ENCODE data around the gene TRAF2. TPM values are rescaled to one million over a fixed set of nuclear protein-coding genes. Genes with fewer than 3 reads are reported as not detected.
A peak's percentile ranks its signal among the peaks of the same experiment; 100 is the strongest.

Gene TRAF2
- total and polyA plus RNA-seq, 2 of the 13 experiments (the other 11 are each of a cell fraction or from before 2014, with no cell fraction given): 12.4 to 13.6 TPM

DNA sequence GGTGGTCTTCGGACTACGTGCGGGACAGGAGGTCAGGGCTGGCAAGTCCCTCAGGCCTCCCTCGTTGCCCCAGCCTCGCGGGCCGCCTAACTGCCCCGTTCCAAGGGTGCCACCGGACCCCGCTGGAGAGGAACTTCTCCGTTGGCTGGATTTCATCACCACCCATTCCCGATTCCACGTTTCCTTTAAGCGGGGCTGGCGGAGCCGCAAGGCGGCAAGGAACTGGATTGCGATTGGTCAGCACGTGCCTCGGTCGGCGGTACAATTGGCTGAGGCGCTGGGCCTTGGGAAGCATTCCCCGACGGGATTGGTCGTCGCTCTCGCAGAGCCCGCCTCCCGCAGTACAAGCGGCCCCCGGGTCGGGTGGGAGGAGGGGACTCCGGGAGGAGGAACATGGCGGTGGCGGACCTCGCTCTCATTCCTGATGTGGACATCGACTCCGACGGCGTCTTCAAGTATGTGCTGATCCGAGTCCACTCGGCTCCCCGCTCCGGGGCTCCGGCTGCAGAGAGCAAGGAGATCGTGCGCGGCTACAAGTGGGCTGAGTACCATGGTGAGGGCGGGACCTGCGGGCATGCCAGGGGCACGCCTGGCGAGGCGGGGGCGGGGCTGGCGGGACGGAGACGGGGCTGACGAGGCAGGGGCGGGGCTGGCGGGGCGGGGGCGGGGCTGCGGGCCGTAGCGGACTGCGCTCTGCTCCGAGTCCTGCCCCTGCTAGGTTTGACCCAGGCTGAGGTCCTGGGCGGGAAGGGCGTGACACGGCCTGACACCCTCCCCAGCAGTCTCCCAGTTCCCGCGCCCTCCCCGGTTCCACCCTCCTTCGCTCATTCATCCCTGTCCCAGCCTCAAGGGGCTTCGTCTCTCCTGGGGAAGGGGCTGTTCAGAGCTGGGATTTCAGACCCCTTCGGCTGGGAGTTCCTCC, 37.0 kb upstream of the TRAF2 start, which contains the start of gene PHPT1 (continued):
- TF ChIP-seq, protein P1, sequence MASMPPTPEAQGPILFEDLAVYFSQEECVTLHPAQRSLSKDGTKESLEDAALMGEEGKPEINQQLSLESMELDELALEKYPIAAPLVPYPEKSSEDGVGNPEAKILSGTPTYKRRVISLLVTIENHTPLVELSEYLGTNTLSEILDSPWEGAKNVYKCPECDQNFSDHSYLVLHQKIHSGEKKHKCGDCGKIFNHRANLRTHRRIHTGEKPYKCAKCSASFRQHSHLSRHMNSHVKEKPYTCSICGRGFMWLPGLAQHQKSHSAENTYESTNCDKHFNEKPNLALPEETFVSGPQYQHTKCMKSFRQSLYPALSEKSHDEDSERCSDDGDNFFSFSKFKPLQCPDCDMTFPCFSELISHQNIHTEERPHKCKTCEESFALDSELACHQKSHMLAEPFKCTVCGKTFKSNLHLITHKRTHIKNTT (CRISPR knock-in tag; IDR thresholded peaks at IDR 0.05): no peak
- no peak for TF ChIP-seq ZNF496 (CRISPR knock-in tag; IDR thresholded peaks at IDR 0.05; ENCODE audit: insufficient replicate concordance)
- TF ChIP-seq ZNF33B (CRISPR knock-in tag; IDR thresholded peaks at IDR 0.05): no peak
- TF ChIP-seq, protein P2, sequence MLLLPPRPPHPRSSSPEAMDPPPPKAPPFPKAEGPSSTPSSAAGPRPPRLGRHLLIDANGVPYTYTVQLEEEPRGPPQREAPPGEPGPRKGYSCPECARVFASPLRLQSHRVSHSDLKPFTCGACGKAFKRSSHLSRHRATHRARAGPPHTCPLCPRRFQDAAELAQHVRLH (CRISPR knock-in tag; IDR thresholded peaks at IDR 0.05; ENCODE audit: borderline replicate concordance, low read depth): peak; percentile 40; the same call in 1 of the 2 replicates
- TF ChIP-seq SOX5 (CRISPR knock-in tag; IDR thresholded peaks at IDR 0.05; ENCODE audit: borderline replicate concordance): no peak; the same call in 1 of the 2 replicates
- no peak for TF ChIP-seq SYNCRIP (IDR thresholded peaks at IDR 0.05; ENCODE audit: insufficient read depth, low read depth, low read length)
- TF ChIP-seq MYC (CRISPR knock-in tag; IDR thresholded peaks at IDR 0.05; ENCODE audit: borderline replicate concordance): peak; percentile 88
- TF ChIP-seq, protein P3, sequence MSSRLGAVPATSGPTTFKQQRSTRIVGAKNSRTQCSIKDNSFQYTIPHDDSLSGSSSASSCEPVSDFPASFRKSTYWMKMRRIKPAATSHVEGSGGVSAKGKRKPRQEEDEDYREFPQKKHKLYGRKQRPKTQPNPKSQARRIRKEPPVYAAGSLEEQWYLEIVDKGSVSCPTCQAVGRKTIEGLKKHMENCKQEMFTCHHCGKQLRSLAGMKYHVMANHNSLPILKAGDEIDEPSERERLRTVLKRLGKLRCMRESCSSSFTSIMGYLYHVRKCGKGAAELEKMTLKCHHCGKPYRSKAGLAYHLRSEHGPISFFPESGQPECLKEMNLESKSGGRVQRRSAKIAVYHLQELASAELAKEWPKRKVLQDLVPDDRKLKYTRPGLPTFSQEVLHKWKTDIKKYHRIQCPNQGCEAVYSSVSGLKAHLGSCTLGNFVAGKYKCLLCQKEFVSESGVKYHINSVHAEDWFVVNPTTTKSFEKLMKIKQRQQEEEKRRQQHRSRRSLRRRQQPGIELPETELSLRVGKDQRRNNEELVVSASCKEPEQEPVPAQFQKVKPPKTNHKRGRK (CRISPR knock-in tag; IDR thresholded peaks at IDR 0.05): no peak
- TF ChIP-seq, protein P4, sequence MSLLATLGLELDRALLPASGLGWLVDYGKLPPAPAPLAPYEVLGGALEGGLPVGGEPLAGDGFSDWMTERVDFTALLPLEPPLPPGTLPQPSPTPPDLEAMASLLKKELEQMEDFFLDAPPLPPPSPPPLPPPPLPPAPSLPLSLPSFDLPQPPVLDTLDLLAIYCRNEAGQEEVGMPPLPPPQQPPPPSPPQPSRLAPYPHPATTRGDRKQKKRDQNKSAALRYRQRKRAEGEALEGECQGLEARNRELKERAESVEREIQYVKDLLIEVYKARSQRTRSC (CRISPR knock-in tag; IDR thresholded peaks at IDR 0.05; ENCODE audit: low read depth): 0 out of 2 replicates have a peak, but pooled peaks have one; percentile 57
- TF ChIP-seq SATB2 (CRISPR knock-in tag; IDR thresholded peaks at IDR 0.05): no peak
- TF ChIP-seq FOXO1 (CRISPR knock-in tag; IDR thresholded peaks at IDR 0.05): no peak; the same call in 1 of the 2 replicates
- TF ChIP-seq KDM6A (CRISPR knock-in tag; IDR thresholded peaks at IDR 0.05; ENCODE audit: low read depth): no peak
- TF ChIP-seq MED13 (CRISPR knock-in tag; IDR thresholded peaks at IDR 0.05): peak; percentile 58; the same call in 1 of the 2 replicates
- peak; percentile 61; the same call in 1 of the 2 replicates for TF ChIP-seq IRX3 (CRISPR knock-in tag; IDR thresholded peaks at IDR 0.05; ENCODE audit: borderline replicate concordance, low read depth)
- TF ChIP-seq SP1 (IDR thresholded peaks at IDR 0.05): no peak
- TF ChIP-seq SP1 (CRISPR knock-in tag; IDR thresholded peaks at IDR 0.05): peak; percentile 70
- TF ChIP-seq POLR2G (IDR thresholded peaks at IDR 0.05; ENCODE audit: low read depth, low read length): peak; percentile 89
- TF ChIP-seq, protein P5, sequence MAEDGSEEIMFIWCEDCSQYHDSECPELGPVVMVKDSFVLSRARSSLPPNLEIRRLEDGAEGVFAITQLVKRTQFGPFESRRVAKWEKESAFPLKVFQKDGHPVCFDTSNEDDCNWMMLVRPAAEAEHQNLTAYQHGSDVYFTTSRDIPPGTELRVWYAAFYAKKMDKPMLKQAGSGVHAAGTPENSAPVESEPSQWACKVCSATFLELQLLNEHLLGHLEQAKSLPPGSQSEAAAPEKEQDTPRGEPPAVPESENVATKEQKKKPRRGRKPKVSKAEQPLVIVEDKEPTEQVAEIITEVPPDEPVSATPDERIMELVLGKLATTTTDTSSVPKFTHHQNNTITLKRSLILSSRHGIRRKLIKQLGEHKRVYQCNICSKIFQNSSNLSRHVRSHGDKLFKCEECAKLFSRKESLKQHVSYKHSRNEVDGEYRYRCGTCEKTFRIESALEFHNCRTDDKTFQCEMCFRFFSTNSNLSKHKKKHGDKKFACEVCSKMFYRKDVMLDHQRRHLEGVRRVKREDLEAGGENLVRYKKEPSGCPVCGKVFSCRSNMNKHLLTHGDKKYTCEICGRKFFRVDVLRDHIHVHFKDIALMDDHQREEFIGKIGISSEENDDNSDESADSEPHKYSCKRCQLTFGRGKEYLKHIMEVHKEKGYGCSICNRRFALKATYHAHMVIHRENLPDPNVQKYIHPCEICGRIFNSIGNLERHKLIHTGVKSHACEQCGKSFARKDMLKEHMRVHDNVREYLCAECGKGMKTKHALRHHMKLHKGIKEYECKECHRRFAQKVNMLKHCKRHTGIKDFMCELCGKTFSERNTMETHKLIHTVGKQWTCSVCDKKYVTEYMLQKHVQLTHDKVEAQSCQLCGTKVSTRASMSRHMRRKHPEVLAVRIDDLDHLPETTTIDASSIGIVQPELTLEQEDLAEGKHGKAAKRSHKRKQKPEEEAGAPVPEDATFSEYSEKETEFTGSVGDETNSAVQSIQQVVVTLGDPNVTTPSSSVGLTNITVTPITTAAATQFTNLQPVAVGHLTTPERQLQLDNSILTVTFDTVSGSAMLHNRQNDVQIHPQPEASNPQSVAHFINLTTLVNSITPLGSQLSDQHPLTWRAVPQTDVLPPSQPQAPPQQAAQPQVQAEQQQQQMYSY (CRISPR knock-in tag; IDR thresholded peaks at IDR 0.05): peak; percentile 92
- TF ChIP-seq, protein P6, sequence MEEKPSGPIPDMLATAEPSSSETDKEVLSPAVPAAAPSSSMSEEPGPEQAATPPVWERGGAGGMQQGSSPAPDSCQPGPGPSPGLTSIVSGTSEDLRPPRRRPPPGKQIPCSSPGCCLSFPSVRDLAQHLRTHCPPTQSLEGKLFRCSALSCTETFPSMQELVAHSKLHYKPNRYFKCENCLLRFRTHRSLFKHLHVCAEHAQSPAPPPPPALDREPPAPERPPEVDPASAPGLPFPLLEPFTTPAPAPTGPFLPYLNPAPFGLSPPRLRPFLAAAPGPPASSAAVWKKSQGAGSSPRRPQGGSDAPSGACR (CRISPR knock-in tag; IDR thresholded peaks at IDR 0.05): 0 out of 2 replicates have a peak, but pooled peaks have one; percentile 82
- peak; percentile 93 for TF ChIP-seq CEBPG (CRISPR knock-in tag; IDR thresholded peaks at IDR 0.05)
- peak; percentile 78 for TF ChIP-seq CCDC6 (CRISPR knock-in tag; IDR thresholded peaks at IDR 0.05)
- 0 out of 2 replicates have a peak, but pooled peaks have one; percentile 42 for TF ChIP-seq ZNF205 (CRISPR knock-in tag; IDR thresholded peaks at IDR 0.05)
